ENCODE data around the gene TRAPPC6A. TPM values are rescaled to one million over a fixed set of nuclear protein-coding genes. Genes with fewer than 3 reads are reported as not detected.

Gene TRAPPC6A
- total and polyA plus RNA-seq, 2 of the 4 experiments (the other 2 are of a cell fraction), result 4.1 to 13.4 TPM

DNA sequence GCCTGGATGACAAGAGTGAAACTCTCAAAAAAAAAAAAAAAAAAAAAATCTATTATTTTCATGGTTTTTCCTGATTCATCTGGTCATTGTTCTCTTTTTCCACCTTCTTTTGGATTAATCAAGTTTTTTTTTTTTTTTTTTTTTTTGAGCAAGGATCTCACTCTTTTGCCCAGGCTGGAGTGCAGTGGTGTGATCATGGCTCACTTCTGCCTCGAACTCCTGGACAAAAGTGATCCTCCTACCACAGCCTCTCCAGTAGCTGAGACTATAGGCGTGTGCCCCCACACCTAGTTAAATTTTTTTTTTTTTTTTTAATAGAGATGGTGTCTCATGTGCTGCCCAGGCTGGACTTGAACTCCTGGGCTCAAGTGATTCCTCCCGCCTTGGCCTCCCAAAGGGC, 28.3 kb upstream of the TRAPPC6A start:
- no peak overlapping the region for H3K4me2 ChIP-seq (ENCODE audit: low read depth, low read length)
- ATAC-seq (ENCODE audit: low read depth), result no peak
- H3K23ac ChIP-seq (ENCODE audit: low read depth, low read length), result no peak overlapping the region
- no peak overlapping the region for H2BK120ac ChIP-seq (ENCODE audit: low read depth, low read length)
- intact Hi-C loops (cut with micrococcal nuclease) (no loop called here), in situ Hi-C loops (cut with MboI; ENCODE audit: low sequenced_read_pairs) (no loop called here), dilution Hi-C loops (cut with HindIII; ENCODE audit: low sequenced_read_pairs, unreplicated experiment) (no loop called here)
- H4K20me1 ChIP-seq (ENCODE audit: insufficient read depth, low read length), result no peaks in the 10 kb centered on the region
- TF ChIP-seq MAZ (IDR thresholded peaks at IDR 0.05; ENCODE audit: borderline replicate concordance, low read depth, low read length), result no peak
- TF ChIP-seq USF2 (IDR thresholded peaks at IDR 0.05; ENCODE audit: low read depth, low read length), result no peak
- no peak for TF ChIP-seq CEBPB (IDR thresholded peaks at IDR 0.05; ENCODE audit: low read depth, low read length)
- no peak for TF ChIP-seq MAFK (IDR thresholded peaks at IDR 0.05; ENCODE audit: low read depth, low read length)
- no peak for TF ChIP-seq RAD21 (IDR thresholded peaks at IDR 0.05; ENCODE audit: low read length)
- no peak for TF ChIP-seq MXI1 (IDR thresholded peaks at IDR 0.05; ENCODE audit: borderline replicate concordance, low read depth, low read length)
- TF ChIP-seq, protein P1, sequence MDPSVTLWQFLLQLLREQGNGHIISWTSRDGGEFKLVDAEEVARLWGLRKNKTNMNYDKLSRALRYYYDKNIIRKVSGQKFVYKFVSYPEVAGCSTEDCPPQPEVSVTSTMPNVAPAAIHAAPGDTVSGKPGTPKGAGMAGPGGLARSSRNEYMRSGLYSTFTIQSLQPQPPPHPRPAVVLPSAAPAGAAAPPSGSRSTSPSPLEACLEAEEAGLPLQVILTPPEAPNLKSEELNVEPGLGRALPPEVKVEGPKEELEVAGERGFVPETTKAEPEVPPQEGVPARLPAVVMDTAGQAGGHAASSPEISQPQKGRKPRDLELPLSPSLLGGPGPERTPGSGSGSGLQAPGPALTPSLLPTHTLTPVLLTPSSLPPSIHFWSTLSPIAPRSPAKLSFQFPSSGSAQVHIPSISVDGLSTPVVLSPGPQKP (IDR thresholded peaks at IDR 0.05; ENCODE audit: borderline replicate concordance, low read depth, low read length), result no peak
- TF ChIP-seq, protein P2, sequence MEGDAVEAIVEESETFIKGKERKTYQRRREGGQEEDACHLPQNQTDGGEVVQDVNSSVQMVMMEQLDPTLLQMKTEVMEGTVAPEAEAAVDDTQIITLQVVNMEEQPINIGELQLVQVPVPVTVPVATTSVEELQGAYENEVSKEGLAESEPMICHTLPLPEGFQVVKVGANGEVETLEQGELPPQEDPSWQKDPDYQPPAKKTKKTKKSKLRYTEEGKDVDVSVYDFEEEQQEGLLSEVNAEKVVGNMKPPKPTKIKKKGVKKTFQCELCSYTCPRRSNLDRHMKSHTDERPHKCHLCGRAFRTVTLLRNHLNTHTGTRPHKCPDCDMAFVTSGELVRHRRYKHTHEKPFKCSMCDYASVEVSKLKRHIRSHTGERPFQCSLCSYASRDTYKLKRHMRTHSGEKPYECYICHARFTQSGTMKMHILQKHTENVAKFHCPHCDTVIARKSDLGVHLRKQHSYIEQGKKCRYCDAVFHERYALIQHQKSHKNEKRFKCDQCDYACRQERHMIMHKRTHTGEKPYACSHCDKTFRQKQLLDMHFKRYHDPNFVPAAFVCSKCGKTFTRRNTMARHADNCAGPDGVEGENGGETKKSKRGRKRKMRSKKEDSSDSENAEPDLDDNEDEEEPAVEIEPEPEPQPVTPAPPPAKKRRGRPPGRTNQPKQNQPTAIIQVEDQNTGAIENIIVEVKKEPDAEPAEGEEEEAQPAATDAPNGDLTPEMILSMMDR (conservative IDR thresholded peaks at IDR 0.05; ENCODE audit: low read depth, low read length), result no peak
- TF ChIP-seq SMC3 (IDR thresholded peaks at IDR 0.05; ENCODE audit: low read depth, low read length), result no peak
- TF ChIP-seq FOS (IDR thresholded peaks at IDR 0.05; ENCODE audit: low read depth, low read length), result no peak
- no peak for TF ChIP-seq NFE2L2 (IDR thresholded peaks at IDR 0.05; ENCODE audit: low read depth, low read length)
- TF ChIP-seq BHLHE40 (IDR thresholded peaks at IDR 0.05; ENCODE audit: low read depth, low read length), result no peak
- no peak for TF ChIP-seq RCOR1 (IDR thresholded peaks at IDR 0.05; ENCODE audit: insufficient replicate concordance, low read length)
- no peak for TF ChIP-seq CHD1 (IDR thresholded peaks at IDR 0.05; ENCODE audit: low read depth, low read length)
- TF ChIP-seq POLR2A (IDR thresholded peaks at IDR 0.05; ENCODE audit: low read depth, low read length), result no peak
- no peak overlapping the region for H4K5ac ChIP-seq (ENCODE audit: low read depth, low read length)
- no peaks in the 10 kb centered on the region for H3K9me3 ChIP-seq (ENCODE audit: control insufficient read depth, insufficient read depth, low read length)
- ChIA-PET POLR2A (ENCODE audit: unreplicated experiment) (no interaction called here), CTCF (no interaction called here)
- H3K27ac ChIP-seq (ENCODE audit: insufficient read depth, low read length), result no peak overlapping the region
- no peak overlapping the region for H4K8ac ChIP-seq (ENCODE audit: low read depth in 2 of 2, low read length in 2 of 2)
- no peak overlapping the region for H2BK15ac ChIP-seq (ENCODE audit: low read depth, low read length)
- no peak overlapping the region for H2AK9ac ChIP-seq (replicated peaks; ENCODE audit: low read depth, low read length, poor library complexity)
- no peak overlapping the region for H3K56ac ChIP-seq (ENCODE audit: extremely low read depth, insufficient read depth, low read length)
- H2AFZ ChIP-seq (replicated peaks; ENCODE audit: low read length, poor library complexity), result no peak overlapping the region
- H4K91ac ChIP-seq (ENCODE audit: insufficient read depth, low read depth, low read length), result no peak overlapping the region
- no peak for DNase-seq
- no peaks in the 10 kb centered on the region for H3K79me1 ChIP-seq (ENCODE audit: low read depth in 1 of 2, low read length in 2 of 2)
- H3K27me3 ChIP-seq (ENCODE audit: control insufficient read depth, insufficient read depth, low read length), result peaks cover 4% of the 10 kb centered on the region
- no peaks in the 10 kb centered on the region for H3K36me3 ChIP-seq (ENCODE audit: control insufficient read depth, insufficient read depth, low read length)
- no peak overlapping the region for H2AK5ac ChIP-seq (ENCODE audit: low read depth, low read length)
- WGBS, 2 experiments (ENCODE audit: extremely low coverage in 2 of 2, insufficient read length in 1 of 2), result no CpG with 5 or more reads among the region's 3 CpGs
- no peak overlapping the region for H3K14ac ChIP-seq (replicated peaks; ENCODE audit: low read depth, low read length)
- H3K18ac ChIP-seq (ENCODE audit: low read depth, low read length), result no peak overlapping the region
- no peaks in the 10 kb centered on the region for H3K4me1 ChIP-seq (ENCODE audit: control insufficient read depth, insufficient read depth, low read length)
- H3K4me3 ChIP-seq (ENCODE audit: insufficient read depth, low read depth, low read length), result no peak overlapping the region
- no peaks in the 10 kb centered on the region for H3K9me1 ChIP-seq (ENCODE audit: insufficient read depth, low read length)
- no peak overlapping the region for H3K9ac ChIP-seq (ENCODE audit: low read depth, low read length)
- no peak overlapping the region for H2BK20ac ChIP-seq (ENCODE audit: low read depth, low read length)
- H2BK5ac ChIP-seq (ENCODE audit: low read depth, low read length, poor library complexity, severe bottlenecking), result no peak overlapping the region
- H3K4ac ChIP-seq (ENCODE audit: low read depth, low read length), result no peak overlapping the region
- BruUV-seq (replicated peaks), result no TSS peak

Data from IMR-90 (cell line).